ENCODE results near the gene LRP8.

DNA sequence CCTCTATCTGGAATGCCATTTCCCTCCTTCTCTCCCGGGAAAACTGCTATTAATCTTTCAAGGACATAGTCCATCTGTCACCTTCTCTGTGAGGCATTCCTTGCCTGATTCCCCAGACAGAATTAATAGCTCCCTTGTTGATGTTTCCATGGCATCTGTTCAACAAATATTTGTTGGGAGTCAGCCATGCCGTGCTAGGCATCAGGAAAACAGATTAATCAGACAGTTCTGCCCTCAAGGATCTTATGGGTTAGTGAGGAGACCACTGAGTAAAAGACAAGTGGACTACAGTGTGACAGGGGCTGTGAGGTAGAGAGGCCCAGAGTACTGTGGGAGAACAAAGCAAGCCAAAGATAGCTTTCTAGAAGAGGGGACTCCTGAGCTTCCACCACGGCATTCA, 78.2 kb downstream of the LRP8 start:
- TF ChIP-seq, protein P1, sequence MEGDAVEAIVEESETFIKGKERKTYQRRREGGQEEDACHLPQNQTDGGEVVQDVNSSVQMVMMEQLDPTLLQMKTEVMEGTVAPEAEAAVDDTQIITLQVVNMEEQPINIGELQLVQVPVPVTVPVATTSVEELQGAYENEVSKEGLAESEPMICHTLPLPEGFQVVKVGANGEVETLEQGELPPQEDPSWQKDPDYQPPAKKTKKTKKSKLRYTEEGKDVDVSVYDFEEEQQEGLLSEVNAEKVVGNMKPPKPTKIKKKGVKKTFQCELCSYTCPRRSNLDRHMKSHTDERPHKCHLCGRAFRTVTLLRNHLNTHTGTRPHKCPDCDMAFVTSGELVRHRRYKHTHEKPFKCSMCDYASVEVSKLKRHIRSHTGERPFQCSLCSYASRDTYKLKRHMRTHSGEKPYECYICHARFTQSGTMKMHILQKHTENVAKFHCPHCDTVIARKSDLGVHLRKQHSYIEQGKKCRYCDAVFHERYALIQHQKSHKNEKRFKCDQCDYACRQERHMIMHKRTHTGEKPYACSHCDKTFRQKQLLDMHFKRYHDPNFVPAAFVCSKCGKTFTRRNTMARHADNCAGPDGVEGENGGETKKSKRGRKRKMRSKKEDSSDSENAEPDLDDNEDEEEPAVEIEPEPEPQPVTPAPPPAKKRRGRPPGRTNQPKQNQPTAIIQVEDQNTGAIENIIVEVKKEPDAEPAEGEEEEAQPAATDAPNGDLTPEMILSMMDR (IDR thresholded peaks at IDR 0.05; ENCODE audit: low read depth, low read length, missing input control): no peak
- TF ChIP-seq, protein P2, sequence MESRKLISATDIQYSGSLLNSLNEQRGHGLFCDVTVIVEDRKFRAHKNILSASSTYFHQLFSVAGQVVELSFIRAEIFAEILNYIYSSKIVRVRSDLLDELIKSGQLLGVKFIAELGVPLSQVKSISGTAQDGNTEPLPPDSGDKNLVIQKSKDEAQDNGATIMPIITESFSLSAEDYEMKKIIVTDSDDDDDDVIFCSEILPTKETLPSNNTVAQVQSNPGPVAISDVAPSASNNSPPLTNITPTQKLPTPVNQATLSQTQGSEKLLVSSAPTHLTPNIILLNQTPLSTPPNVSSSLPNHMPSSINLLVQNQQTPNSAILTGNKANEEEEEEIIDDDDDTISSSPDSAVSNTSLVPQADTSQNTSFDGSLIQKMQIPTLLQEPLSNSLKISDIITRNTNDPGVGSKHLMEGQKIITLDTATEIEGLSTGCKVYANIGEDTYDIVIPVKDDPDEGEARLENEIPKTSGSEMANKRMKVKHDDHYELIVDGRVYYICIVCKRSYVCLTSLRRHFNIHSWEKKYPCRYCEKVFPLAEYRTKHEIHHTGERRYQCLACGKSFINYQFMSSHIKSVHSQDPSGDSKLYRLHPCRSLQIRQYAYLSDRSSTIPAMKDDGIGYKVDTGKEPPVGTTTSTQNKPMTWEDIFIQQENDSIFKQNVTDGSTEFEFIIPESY (IDR thresholded peaks at IDR 0.05): no peak
- TF ChIP-seq TAF1 (conservative IDR thresholded peaks at IDR 0.05): no peak
- no peak for TF ChIP-seq RAD21 (IDR thresholded peaks at IDR 0.05)
- no peak for TF ChIP-seq EGR1 (IDR thresholded peaks at IDR 0.05; ENCODE audit: low read depth in 2 of 2)
- TF ChIP-seq, protein P3, sequence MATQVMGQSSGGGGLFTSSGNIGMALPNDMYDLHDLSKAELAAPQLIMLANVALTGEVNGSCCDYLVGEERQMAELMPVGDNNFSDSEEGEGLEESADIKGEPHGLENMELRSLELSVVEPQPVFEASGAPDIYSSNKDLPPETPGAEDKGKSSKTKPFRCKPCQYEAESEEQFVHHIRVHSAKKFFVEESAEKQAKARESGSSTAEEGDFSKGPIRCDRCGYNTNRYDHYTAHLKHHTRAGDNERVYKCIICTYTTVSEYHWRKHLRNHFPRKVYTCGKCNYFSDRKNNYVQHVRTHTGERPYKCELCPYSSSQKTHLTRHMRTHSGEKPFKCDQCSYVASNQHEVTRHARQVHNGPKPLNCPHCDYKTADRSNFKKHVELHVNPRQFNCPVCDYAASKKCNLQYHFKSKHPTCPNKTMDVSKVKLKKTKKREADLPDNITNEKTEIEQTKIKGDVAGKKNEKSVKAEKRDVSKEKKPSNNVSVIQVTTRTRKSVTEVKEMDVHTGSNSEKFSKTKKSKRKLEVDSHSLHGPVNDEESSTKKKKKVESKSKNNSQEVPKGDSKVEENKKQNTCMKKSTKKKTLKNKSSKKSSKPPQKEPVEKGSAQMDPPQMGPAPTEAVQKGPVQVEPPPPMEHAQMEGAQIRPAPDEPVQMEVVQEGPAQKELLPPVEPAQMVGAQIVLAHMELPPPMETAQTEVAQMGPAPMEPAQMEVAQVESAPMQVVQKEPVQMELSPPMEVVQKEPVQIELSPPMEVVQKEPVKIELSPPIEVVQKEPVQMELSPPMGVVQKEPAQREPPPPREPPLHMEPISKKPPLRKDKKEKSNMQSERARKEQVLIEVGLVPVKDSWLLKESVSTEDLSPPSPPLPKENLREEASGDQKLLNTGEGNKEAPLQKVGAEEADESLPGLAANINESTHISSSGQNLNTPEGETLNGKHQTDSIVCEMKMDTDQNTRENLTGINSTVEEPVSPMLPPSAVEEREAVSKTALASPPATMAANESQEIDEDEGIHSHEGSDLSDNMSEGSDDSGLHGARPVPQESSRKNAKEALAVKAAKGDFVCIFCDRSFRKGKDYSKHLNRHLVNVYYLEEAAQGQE (IDR thresholded peaks at IDR 0.05): no peak
- no peak for TF ChIP-seq YY1 (IDR thresholded peaks at IDR 0.05)
